Adrenal gland (tissue), 12 donors: ENCODE results near the gene OR2T34. TPM values are rescaled to one million over a fixed set of nuclear protein-coding genes. Genes with fewer than 3 reads are reported as not detected.
"Not testable (repeated sequence)": the region's sequence is repeated elsewhere in the genome, so short reads cannot be mapped to it uniquely, and the experiment has no call there.

Source experiments
- DNase-seq, 7 donors: peaks; one replicate each; pipeline ENCODE4 v3.0.0-alpha.2; 2019 to 2020
- H3K27ac ChIP-seq, 5 donors: fragments of 200-600 bp; sonication (generic) in 4 of 5; 1 replicate in 3 of 5; 2 replicates in 2 of 5; pipeline versions ENCODE4 v1.5.1 to v1.8.0; 2016 to 2020; ENCODE audit warnings: mild to moderate bottlenecking in 1 of 5
- H3K27me3 ChIP-seq: fragments of 200-600 bp; 2 replicates; pipeline ENCODE4 v1.8.0; 2021
- H3K36me3 ChIP-seq, 2 donors: fragments of 200-600 bp; replicated peaks in 1 of 2; 1 replicate in 1 of 2; 2 replicates in 1 of 2; pipeline versions ENCODE4 v1.5.1 to v1.8.0; 2018 to 2022
- H3K4me1 ChIP-seq, 2 donors: fragments of 200-600 bp; replicated peaks in 1 of 2; 1 replicate in 1 of 2; 2 replicates in 1 of 2; pipeline versions ENCODE4 v1.5.1 to v1.8.0; 2018 to 2021
- H3K4me3 ChIP-seq, 4 donors: fragments of 200-600 bp; sonication (generic) in 3 of 4; one replicate each; pipeline ENCODE4 v1.5.1; 2016 to 2018
- H3K9me3 ChIP-seq, 3 donors: fragments of 200-600 bp; sonication (generic) in 1 of 3; replicated peaks in 1 of 3; 1 replicate in 2 of 3; 2 replicates in 1 of 3; pipeline versions ENCODE4 v1.5.1 to v1.8.0; 2016 to 2021
- WGBS, 4 donors: extraction: QIAGEN DNeasy Blood & Tissue Kit in 2 of 4; methylation state at CpG; one replicate each; pipeline versions ENCODE4 v1.1.5 to v1.1.7; 2013 to 2017; 5-methylcytosine and 5-hydroxymethylcytosine counted together
- intact Hi-C, 2 donors: fragments of 100-400 bp; cut with DNase I; formaldehyde crosslinking; loops; one replicate each; pipeline versions ENCODE4 v1.14.1 to v1.15.0; 2022 to 2023
- polyA plus RNA-seq, 3 donors: library from polyadenylated mRNA; stranded (reverse); fragments of 200-250 nt in 2 of 3; fragments of 350-450 nt in 1 of 3; fragmentation: Illumina TruSeq in 1 of 3; extraction: RNeasy Lipid Tissue Mini Kit (QIAGEN cat#74804) in 1 of 3; gene quantifications; one replicate each; pipeline ENCODE4 v1.2.3, GENCODE V29; 2013 to 2014
- small RNA-seq, 2 donors: library from RNA; depleted of rRNA; stranded (forward); fragments of <200 nt; gene quantifications; one replicate each; pipeline ENCODE3, GENCODE V24; 2016
- total RNA-seq, 9 donors: library from RNA; depleted of rRNA in 4 of 9; stranded (reverse); fragments of >200 nt in 4 of 9; fragments of 120-200 nt in 1 of 9; fragmentation: NEBNext Ultra II Directional in 1 of 9; extraction: Animal tissue kit (Norgen Biotek cat#: 25700) in 1 of 9; gene quantifications; one replicate each; pipeline versions ENCODE4 v1.1.0 to v1.2.4, GENCODE V29; 2013 to 2023
- donor health status: healthy with polysubstance abuse.
- donor health status: Bipolar disorder and iron deficiency.
- donor health status: DM: yes; HTN: yes; CAD: no.
- donor health status: DM: no; HTN: no; CAD: no.
- donor health status: DM: no; HTN: no; CAD: no.
- donor health status: DM: yes; HTN: yes; CAD: no.

OR2T34 gene
- total and polyA plus RNA-seq, 12 donors, result not detected

DNA sequence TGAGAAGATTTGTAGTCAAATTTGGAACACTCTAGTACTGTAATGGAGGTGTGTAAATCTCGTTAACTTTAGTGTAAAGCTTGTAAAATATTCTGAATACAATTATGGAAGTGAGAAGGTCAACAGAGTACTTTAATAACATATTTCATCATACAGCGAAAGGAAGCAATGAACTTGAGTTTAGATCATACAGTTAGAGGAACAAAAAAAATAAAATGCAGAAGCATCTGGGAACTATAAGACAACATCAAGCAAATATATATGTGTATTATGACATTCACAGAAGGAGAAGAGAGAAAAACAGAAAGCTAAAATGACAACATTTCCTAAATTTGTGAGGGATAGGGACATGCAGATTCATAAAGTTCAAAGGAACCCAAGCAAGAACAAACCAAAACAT, 5.5 kb downstream of the OR2T34 start:
- 10 to 21% (median 18%) methylated on average over 2 of the region's 2 CpGs for WGBS, 4 donors
- H3K9me3 ChIP-seq, H3K36me3 ChIP-seq, H3K27me3 ChIP-seq, H3K27ac ChIP-seq, intact Hi-C loops, H3K4me1 ChIP-seq, H3K4me3 ChIP-seq, DNase-seq: not testable (repeated sequence)

DNA sequence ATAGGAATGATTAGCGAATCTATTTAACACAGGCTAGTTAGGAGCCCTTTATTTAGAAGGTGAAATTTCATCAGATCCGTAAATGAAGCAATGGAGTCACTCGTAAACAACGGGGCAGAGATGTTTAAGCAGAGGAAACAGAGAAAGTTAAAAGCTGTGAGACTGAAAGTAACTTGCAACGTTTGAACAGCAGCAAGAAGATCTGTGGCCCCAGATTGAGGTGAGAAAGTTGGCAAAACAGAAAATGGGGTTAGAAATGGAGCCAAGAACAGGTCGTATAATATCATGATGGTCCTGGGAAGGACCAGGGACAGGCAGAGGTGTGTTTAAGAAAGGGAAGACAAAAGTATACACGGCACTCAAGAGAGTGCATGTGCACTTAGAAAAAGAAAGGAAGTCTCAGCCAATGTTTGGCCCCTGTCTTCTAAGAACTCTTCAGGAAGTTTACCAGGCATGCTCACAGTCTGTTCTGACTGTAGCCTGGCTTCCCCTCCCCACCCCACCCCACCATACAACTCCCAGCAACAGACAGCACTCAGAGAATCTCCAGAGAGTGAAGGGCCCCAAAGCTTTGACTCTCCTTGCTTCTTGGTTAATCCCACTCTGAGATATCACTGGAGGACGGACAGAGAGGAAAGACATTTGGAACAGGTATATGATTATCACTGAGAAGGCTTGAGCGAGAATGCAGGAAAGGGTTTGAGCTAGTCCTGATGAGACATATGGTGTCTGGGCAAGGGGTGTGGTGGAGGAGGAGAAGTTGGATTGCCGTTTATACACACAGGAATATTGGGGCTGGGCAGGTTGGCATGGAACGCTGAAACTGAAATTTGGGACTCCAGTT, 8.8 kb downstream of the OR2T34 start:
- DNase-seq, intact Hi-C loops: not testable (repeated sequence)
- 55 to 58% (median 55%) methylated on average over 11 of the region's 11 CpGs for WGBS, 4 donors

DNA sequence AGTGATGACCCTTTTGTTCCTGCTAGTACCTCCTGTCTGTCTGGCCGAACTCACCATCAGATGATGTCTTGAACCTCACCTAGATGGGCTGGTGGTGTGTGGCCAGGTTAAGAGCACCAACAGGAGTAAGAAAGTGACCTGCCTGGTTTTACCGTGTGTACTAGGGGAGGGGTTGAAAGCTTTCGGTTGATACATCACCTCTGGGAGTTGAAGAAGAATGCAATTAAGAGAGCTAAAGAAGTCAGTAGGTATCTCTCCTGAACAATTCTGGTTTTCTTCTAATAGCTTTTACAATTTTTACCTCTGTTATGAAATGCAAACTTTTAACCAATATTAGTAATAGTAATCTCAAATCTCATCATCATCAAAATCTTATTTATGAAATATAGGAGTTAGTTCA, 11.9 kb downstream of the OR2T34 start, which contains the start of gene OR2T29:
Gene OR2T29, minus strand, starts transcription at position 101 of the 400 bp plus-strand sequence. CDS start 3,281 bp downstream, outside the sequence.
- H3K9me3 ChIP-seq, H3K27me3 ChIP-seq, H3K4me1 ChIP-seq, H3K27ac ChIP-seq, H3K36me3 ChIP-seq, intact Hi-C loops, H3K4me3 ChIP-seq, DNase-seq: not testable (repeated sequence)
- WGBS, 4 donors, result 35 to 76% (median 62%) methylated on average over 1 to 3 of the region's 3 CpGs

More for the DNA sequence above, 8.8 kb downstream of the OR2T34 start:
- H3K36me3 ChIP-seq, H3K27ac ChIP-seq, H3K4me3 ChIP-seq, H3K9me3 ChIP-seq, H3K4me1 ChIP-seq, H3K27me3 ChIP-seq: not testable (repeated sequence)

DNA sequence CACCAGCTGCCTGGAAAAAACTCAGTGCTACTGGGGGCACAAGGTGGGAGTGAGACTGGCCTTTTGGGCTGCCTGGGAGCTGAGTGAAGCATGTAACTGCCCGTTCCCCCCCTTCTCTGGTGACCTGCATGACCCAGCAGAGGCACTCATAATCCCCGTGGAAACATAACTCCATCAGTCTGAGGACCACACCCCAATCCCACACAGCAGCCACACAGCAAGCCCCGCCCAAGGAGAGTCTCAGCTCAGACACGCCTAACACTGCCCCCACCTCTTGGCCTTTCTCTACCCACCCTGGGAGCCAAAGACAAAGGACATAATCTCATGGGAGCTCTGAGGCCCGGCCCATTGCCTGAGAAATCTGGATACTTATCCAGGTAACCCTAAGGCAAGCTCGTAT, 23.5 kb downstream of the OR2T34 start:
- WGBS, 4 donors, result no CpG with 5 or more reads among the region's 6 CpGs
- DNase-seq, H3K36me3 ChIP-seq, intact Hi-C loops, H3K9me3 ChIP-seq, H3K4me1 ChIP-seq, H3K4me3 ChIP-seq, H3K27ac ChIP-seq, H3K27me3 ChIP-seq: not testable (repeated sequence)

DNA sequence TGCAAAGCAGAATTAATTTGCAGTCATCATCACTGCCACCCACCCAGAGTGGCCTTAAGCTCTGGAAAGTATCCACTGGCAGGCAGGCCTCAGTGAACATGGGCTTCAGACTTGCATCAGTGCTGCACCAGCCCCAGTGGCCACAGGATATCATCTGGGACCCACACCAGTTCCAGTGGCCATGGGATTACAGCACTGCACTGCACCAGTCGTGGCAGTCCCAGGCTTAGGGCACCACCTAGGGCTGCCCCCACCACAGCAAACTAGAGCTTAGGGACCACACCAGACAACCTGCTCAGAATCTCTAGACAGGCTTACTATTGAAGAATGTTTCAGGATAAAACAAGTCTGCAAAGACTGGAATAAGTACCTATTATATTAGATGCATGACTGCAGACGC, 27.2 kb downstream of the OR2T34 start:
- H3K36me3 ChIP-seq, intact Hi-C loops, H3K27me3 ChIP-seq, H3K4me1 ChIP-seq, H3K9me3 ChIP-seq, H3K27ac ChIP-seq, DNase-seq, H3K4me3 ChIP-seq: not testable (repeated sequence)
- WGBS, 4 donors, result no CpG with 5 or more reads among the region's 2 CpGs

DNA sequence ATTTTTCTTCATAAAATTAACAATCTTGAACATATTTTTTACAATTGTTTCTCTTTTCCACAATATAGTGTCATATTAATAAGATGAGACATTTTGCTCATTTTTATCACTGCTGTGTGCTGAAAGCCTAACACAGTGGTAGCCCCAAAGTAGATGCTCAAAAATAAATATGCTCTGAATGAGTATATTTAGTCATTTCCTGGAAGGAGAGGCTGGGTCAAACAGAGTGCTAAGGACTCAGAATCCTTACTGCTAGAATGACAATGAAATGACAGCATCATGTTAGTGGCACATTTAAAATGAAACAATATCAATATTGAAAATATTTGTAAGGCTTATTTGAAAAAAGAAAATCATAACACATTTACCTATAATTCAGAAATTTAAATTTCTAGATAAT, 37.1 kb downstream of the OR2T34 start:
- H3K36me3 ChIP-seq, H3K27me3 ChIP-seq, DNase-seq, H3K9me3 ChIP-seq, H3K4me3 ChIP-seq, H3K4me1 ChIP-seq, H3K27ac ChIP-seq, intact Hi-C loops: not testable (repeated sequence)

Small RNA genes within 50 kb of the gene (small RNA-seq; reads per million reads assigned to genes)
- gene RF00019, result 0 reads per million in 2 donors

Other genes starting within 250 kb of the OR2T34 start
- gene OR14C36, start 226.0 kb downstream of the OR2T34 start, total RNA-seq, result not detected
- gene OR14C36, start 226.0 kb downstream of the OR2T34 start, polyA plus RNA-seq, result not detected
- gene OR2T4, start 213.1 kb downstream of the OR2T34 start, total RNA-seq, result not detected
- gene OR2T4, start 213.1 kb downstream of the OR2T34 start, polyA plus RNA-seq, result not detected
- not detected for gene OR2T6, start 199.0 kb downstream of the OR2T34 start, total RNA-seq
- gene OR2T6, start 199.0 kb downstream of the OR2T34 start, polyA plus RNA-seq, result not detected
- not detected for gene OR2T1, start 171.7 kb downstream of the OR2T34 start, total RNA-seq
- gene OR2T1, start 171.7 kb downstream of the OR2T34 start, polyA plus RNA-seq, result not detected
- gene OR2T2, start 129.1 kb downstream of the OR2T34 start, total RNA-seq, result not detected
- gene OR2T2, start 129.1 kb downstream of the OR2T34 start, polyA plus RNA-seq, result not detected
- not detected for gene OR2T3, start 101.4 kb downstream of the OR2T34 start, total RNA-seq
- not detected for gene OR2T3, start 101.4 kb downstream of the OR2T34 start, polyA plus RNA-seq
- gene OR2T5, start 86.2 kb downstream of the OR2T34 start, total RNA-seq, result not detected
- gene OR2T5, start 86.2 kb downstream of the OR2T34 start, polyA plus RNA-seq, result not detected
- not detected for gene OR2G6, start 66.7 kb downstream of the OR2T34 start, total RNA-seq
- gene OR2G6, start 66.7 kb downstream of the OR2T34 start, polyA plus RNA-seq, result not detected
- gene OR2T29, start 12.0 kb downstream of the OR2T34 start, total RNA-seq, result not detected
- gene OR2T29, start 12.0 kb downstream of the OR2T34 start, polyA plus RNA-seq, result not detected
- gene OR2T10, start 22.9 kb upstream of the OR2T34 start, total RNA-seq, result not detected
- gene OR2T10, start 22.9 kb upstream of the OR2T34 start, polyA plus RNA-seq, result not detected
- not detected for gene OR2T11, start 60.3 kb upstream of the OR2T34 start, total RNA-seq
- not detected for gene OR2T11, start 60.3 kb upstream of the OR2T34 start, polyA plus RNA-seq
- gene OR2T35, start 70.5 kb upstream of the OR2T34 start, total RNA-seq, result not detected
- not detected for gene OR2T35, start 70.5 kb upstream of the OR2T34 start, polyA plus RNA-seq
- gene OR2T27, start 80.8 kb upstream of the OR2T34 start, total RNA-seq, result not detected
- gene OR2T27, start 80.8 kb upstream of the OR2T34 start, polyA plus RNA-seq, result not detected
- not detected for gene OR14I1, start 128.0 kb upstream of the OR2T34 start, total RNA-seq
- gene OR14I1, start 128.0 kb upstream of the OR2T34 start, polyA plus RNA-seq, result not detected
- gene LYPD8, start 181.0 kb upstream of the OR2T34 start, total RNA-seq, result not detected
- gene LYPD8, start 181.0 kb upstream of the OR2T34 start, polyA plus RNA-seq, result under 1 TPM in 1 of 3 donors, not detected in 2; 0.13 TPM